ENCODE results near the gene GPD1. TPM values are rescaled to one million over a fixed set of nuclear protein-coding genes. Genes with fewer than 3 reads are reported as not detected.

GPD1 gene
- total and polyA plus RNA-seq, 9 of the 15 experiments (the other 6 are each of a cell fraction or from before 2014, with no cell fraction given): 0.13 to 1.00 (median 0.55) TPM

GRCh38 chr12:50070314-50071060 lies 33.3 kb upstream of the GPD1 start (continued):
- TF ChIP-seq, protein P1, sequence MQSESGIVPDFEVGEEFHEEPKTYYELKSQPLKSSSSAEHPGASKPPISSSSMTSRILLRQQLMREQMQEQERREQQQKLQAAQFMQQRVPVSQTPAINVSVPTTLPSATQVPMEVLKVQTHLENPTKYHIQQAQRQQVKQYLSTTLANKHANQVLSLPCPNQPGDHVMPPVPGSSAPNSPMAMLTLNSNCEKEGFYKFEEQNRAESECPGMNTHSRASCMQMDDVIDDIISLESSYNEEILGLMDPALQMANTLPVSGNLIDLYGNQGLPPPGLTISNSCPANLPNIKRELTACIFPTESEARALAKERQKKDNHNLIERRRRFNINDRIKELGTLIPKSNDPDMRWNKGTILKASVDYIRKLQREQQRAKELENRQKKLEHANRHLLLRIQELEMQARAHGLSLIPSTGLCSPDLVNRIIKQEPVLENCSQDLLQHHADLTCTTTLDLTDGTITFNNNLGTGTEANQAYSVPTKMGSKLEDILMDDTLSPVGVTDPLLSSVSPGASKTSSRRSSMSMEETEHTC (IDR thresholded peaks at IDR 0.05): no peak
- TF ChIP-seq ZNF431 (CRISPR knock-in tag; IDR thresholded peaks at IDR 0.05) (no peak), ZSCAN29 (IDR thresholded peaks at IDR 0.05) (no peak), BACH1 (tag; IDR thresholded peaks at IDR 0.05) (no peak), MYC (IDR thresholded peaks at IDR 0.05; ENCODE audit: low read depth, low read length) (no peak), MYC (CRISPR knock-in tag; IDR thresholded peaks at IDR 0.05; ENCODE audit: borderline replicate concordance, low read depth) (no peak), KLF6 (CRISPR knock-in tag; IDR thresholded peaks at IDR 0.05; ENCODE audit: borderline replicate concordance) (no peak), HLTF (IDR thresholded peaks at IDR 0.05) (peak; percentile 77; the same call in 1 of the 2 replicates), MTA3 (IDR thresholded peaks at IDR 0.05; ENCODE audit: borderline replicate concordance) (peak; percentile 64; the same call in 1 of the 2 replicates), SAFB (IDR thresholded peaks at IDR 0.05; ENCODE audit: borderline replicate concordance, low read depth, low read length) (no peak), DACH1 (IDR thresholded peaks at IDR 0.05; ENCODE audit: partially characterized antibody) (no peak), FOSL1 (tag; conservative IDR thresholded peaks at IDR 0.05) (no peak), ZNF584 (CRISPR knock-in tag; IDR thresholded peaks at IDR 0.05; ENCODE audit: low read depth) (no peak), NCOA1 (IDR thresholded peaks at IDR 0.05; ENCODE audit: low read depth) (no peak), CREM (IDR thresholded peaks at IDR 0.05; ENCODE audit: low read depth) (no peak), TCF7 (IDR thresholded peaks at IDR 0.05; ENCODE audit: borderline replicate concordance) (no peak), MEF2A (IDR thresholded peaks at IDR 0.05; ENCODE audit: control insufficient read depth, low read depth, low read length) (no peak), SRSF7 (optimal IDR thresholded peaks at IDR 0.05; ENCODE audit: low read depth, low read length) (no peak), POU5F1 (IDR thresholded peaks at IDR 0.05; ENCODE audit: borderline replicate concordance, low read depth, low read length, partially characterized antibody) (no peak), MECOM (CRISPR knock-in tag; IDR thresholded peaks at IDR 0.05) (no peak), KLF13 (tag; IDR thresholded peaks at IDR 0.05; ENCODE audit: borderline replicate concordance, low read depth) (no peak), ZNF57 (CRISPR knock-in tag; IDR thresholded peaks at IDR 0.05) (no peak), FOXA3 (CRISPR knock-in tag; conservative IDR thresholded peaks at IDR 0.05 in 1 of 2, IDR thresholded peaks at IDR 0.05 in 1 of 2) (peak in 1 of 2 experiments; percentile 53; a peak in 1 of 4 replicates)
- TF ChIP-seq, protein P2, sequence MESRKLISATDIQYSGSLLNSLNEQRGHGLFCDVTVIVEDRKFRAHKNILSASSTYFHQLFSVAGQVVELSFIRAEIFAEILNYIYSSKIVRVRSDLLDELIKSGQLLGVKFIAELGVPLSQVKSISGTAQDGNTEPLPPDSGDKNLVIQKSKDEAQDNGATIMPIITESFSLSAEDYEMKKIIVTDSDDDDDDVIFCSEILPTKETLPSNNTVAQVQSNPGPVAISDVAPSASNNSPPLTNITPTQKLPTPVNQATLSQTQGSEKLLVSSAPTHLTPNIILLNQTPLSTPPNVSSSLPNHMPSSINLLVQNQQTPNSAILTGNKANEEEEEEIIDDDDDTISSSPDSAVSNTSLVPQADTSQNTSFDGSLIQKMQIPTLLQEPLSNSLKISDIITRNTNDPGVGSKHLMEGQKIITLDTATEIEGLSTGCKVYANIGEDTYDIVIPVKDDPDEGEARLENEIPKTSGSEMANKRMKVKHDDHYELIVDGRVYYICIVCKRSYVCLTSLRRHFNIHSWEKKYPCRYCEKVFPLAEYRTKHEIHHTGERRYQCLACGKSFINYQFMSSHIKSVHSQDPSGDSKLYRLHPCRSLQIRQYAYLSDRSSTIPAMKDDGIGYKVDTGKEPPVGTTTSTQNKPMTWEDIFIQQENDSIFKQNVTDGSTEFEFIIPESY (CRISPR knock-in tag; IDR thresholded peaks at IDR 0.05): 0 out of 2 replicates have a peak, but pooled peaks have one; percentile 26
- TF ChIP-seq, protein P3, sequence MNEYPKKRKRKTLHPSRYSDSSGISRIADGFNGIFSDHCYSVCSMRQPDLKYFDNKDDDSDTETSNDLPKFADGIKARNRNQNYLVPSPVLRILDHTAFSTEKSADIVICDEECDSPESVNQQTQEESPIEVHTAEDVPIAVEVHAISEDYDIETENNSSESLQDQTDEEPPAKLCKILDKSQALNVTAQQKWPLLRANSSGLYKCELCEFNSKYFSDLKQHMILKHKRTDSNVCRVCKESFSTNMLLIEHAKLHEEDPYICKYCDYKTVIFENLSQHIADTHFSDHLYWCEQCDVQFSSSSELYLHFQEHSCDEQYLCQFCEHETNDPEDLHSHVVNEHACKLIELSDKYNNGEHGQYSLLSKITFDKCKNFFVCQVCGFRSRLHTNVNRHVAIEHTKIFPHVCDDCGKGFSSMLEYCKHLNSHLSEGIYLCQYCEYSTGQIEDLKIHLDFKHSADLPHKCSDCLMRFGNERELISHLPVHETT (CRISPR knock-in tag; conservative IDR thresholded peaks at IDR 0.05 in 1 of 2, IDR thresholded peaks at IDR 0.05 in 1 of 2): no peak
